K562 (cell line): ENCODE data around the gene ENDOV.

Source experiments
- CTCF ChIP-seq, 3 experiments: IDR thresholded peaks in 2 of 3; conservative IDR thresholded peaks in 1 of 3; 2 replicates each; pipeline ENCODE4 v1.5.1; 2011 to 2012; ENCODE audit warnings: low read length in 3 of 3, mild to moderate bottlenecking in 3 of 3, control low read depth in 2 of 3, improper control_type of control experiment in 1 of 3, inconsistent platforms in 1 of 3, low read depth in 1 of 3, mixed read lengths in 1 of 3, moderate library complexity in 1 of 3; ENCODE audit not compliant: insufficient read depth in 2 of 3
- ERF ChIP-seq: fragments of 450-650 bp; formaldehyde crosslinking; IDR thresholded peaks from 2 replicates; pipeline ENCODE4 v1.4.0; 2020; ENCODE audit warnings: mild to moderate bottlenecking, mixed read lengths
- FOXO4 ChIP-seq: fragments of 450-650 bp; formaldehyde crosslinking; IDR thresholded peaks from 2 replicates; pipeline ENCODE4 v1.4.0; 2020; ENCODE audit warnings: mild to moderate bottlenecking, moderate library complexity
- JUND ChIP-seq, 2 experiments: IDR thresholded peaks; 2 replicates in 1 of 2; 3 replicates in 1 of 2; pipeline ENCODE4 v1.6.1; 2011; ENCODE audit warnings: borderline replicate concordance in 2 of 2, low read depth in 2 of 2, low read length in 2 of 2, improper control_type of control experiment in 1 of 2, missing biosample characterization in 1 of 2, missing genetic modification characterization in 1 of 2, missing genetic modification reagents in 1 of 2
- NR4A1 ChIP-seq, 2 experiments: fragments of 250-450 bp in 1 of 2; fragments of 450-650 bp in 1 of 2; sonication (Bioruptor Pico) in 1 of 2; IDR thresholded peaks; 2 replicates each; pipeline versions ENCODE4 v1.4.0 to v1.6.1; 2016 to 2020; ENCODE audit warnings: mild to moderate bottlenecking in 2 of 2, missing compliant biosample characterization in 1 of 2, missing genetic modification characterization in 1 of 2, moderate library complexity in 1 of 2
- POLR2A ChIP-seq: fragments of 450-650 bp; conservative IDR thresholded peaks from 2 replicates; pipeline ENCODE4 v1.6.1; 2016
- RAD21 ChIP-seq, 2 experiments: fragments of 250-450 bp in 1 of 2; fragments of 450-650 bp in 1 of 2; sonication (Bioruptor Pico) in 1 of 2; formaldehyde crosslinking in 1 of 2; IDR thresholded peaks in 1 of 2; conservative IDR thresholded peaks in 1 of 2; 2 replicates each; pipeline versions ENCODE4 v1.4.0 to v1.8.0; 2020 to 2022; ENCODE audit warnings: mild to moderate bottlenecking in 2 of 2, moderate library complexity in 1 of 2
- TAF1 ChIP-seq: IDR thresholded peaks from 2 replicates; pipeline ENCODE4 v1.6.1; 2011; ENCODE audit warnings: mild to moderate bottlenecking, low read length, moderate library complexity; ENCODE audit not compliant: insufficient read depth, control insufficient read depth, severe bottlenecking; ENCODE audit errors: extremely low read depth
- TGIF2 ChIP-seq: sonication (generic); formaldehyde crosslinking; IDR thresholded peaks from 2 replicates; pipeline ENCODE4 v1.8.1; 2022; ENCODE audit warnings: mild to moderate bottlenecking, missing genetic modification reagents, moderate library complexity
- ZBTB33 ChIP-seq: sonication (generic); formaldehyde crosslinking; IDR thresholded peaks from 2 replicates; pipeline ENCODE4 v1.8.1; 2023; ENCODE audit warnings: mild to moderate bottlenecking, missing genetic modification reagents
- ZC3H11A ChIP-seq: IDR thresholded peaks from 2 replicates; pipeline ENCODE4 v1.6.1; 2012; ENCODE audit warnings: low read depth, low read length, improper control_type of control experiment
- ZNF124 ChIP-seq: sonication (generic); formaldehyde crosslinking; IDR thresholded peaks from 2 replicates; pipeline ENCODE4 v1.8.1; 2022; ENCODE audit warnings: missing genetic modification reagents
- ZSCAN29 ChIP-seq: fragments of 450-650 bp; IDR thresholded peaks from 2 replicates; pipeline ENCODE4 v1.6.1; 2017

- no peak for TF ChIP-seq CTCF (IDR thresholded peaks at IDR 0.05 in 2 of 3, conservative IDR thresholded peaks at IDR 0.05 in 1 of 3; ENCODE audit: insufficient read depth in 2 of 3, low read depth in 1 of 3, low read length in 3 of 3)
- TF ChIP-seq RAD21 (CRISPR knock-in tag; conservative IDR thresholded peaks at IDR 0.05 in 1 of 2, IDR thresholded peaks at IDR 0.05 in 1 of 2): no peak
- TF ChIP-seq ZNF124: no peak
- no peak for TF ChIP-seq POLR2A
- no peak for TF ChIP-seq ZC3H11A
- no peak for TF ChIP-seq JUND (IDR thresholded peaks at IDR 0.05; ENCODE audit: borderline replicate concordance, low read depth, low read length)
- TF ChIP-seq JUND (tag; IDR thresholded peaks at IDR 0.05; ENCODE audit: borderline replicate concordance, low read depth, low read length): no peak
- TF ChIP-seq NR4A1 (CRISPR knock-in tag; IDR thresholded peaks at IDR 0.05): no peak
- TF ChIP-seq NR4A1 (tag; IDR thresholded peaks at IDR 0.05): no peak
- TF ChIP-seq ZBTB33 (CRISPR knock-in tag): no peak
- TF ChIP-seq ZSCAN29: no peak
- no peak for TF ChIP-seq ERF (CRISPR knock-in tag)
- TF ChIP-seq TGIF2: no peak
- TF ChIP-seq FOXO4 (CRISPR knock-in tag): no peak
- no peak for TF ChIP-seq TAF1
These were observed 40.4 kb downstream of the ENDOV start for GRCh38 chr17:80455336-80455710.
